ENCODE results near the gene PDIA2.

Gene PDIA2

DNA sequence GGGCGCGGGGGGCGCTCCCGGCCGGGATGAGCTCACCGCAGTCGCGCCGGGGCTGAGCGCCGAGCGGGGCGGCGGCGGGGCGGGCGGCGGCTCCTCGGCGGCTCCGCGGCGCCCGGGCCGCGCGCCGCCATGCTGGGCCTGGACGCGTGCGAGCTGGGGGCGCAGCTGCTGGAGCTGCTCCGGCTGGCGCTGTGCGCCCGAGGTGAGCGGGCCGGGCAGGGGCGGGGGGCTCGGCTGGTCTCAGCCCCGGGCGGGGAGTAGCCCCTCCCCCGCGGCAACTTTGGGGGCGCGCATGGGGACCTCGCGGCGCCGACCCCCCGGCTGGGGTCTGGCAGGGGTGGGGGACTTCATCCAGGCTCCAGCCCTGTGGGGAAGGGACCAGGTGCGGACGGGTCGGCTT is 2.4 kb upstream of the PDIA2 start, which contains the start of gene ARHGDIG:
Gene ARHGDIG (plus strand): TSS at position 40 of the 400 bp plus-strand sequence. CDS start 90 bp downstream, at position 130.
- DNase-seq (ENCODE audit: low read depth in 2 of 2) = no peak

DNA sequence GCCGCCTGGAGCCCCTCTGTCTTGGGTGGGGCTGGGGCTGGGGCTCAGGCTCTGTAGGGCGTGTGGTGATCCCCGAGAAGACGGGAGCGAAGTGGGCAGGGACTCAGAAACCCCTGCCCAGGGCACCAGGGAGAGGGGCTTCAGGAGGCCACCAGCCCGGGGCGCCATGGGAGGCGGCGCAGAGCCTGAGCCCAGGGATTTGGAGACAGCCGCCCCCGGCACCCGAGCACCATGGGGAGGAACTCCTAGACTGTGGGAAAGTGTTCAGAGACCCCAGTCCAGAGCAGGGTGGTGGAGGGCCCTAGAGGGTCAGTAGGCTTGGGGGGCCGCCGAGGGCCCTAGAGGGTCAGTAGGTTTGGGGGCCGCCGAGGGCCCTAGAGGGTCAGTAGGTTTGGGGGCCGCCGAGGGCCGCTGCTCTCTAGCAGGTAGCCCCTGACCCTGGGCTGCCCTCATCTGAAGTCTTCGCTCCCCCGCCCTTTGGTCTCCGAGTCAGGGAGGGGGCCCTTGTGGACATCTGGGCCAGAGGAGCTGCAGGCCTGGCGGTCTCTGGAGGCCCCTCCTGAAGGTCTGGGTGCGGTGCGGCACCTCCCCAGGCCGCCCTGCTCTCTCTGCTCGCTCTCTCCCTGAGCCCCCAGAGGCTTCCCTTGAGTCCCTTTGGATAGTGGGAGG is 1.8 kb upstream of the PDIA2 start:
- no peak for DNase-seq (ENCODE audit: low read depth in 2 of 2)

DNA sequence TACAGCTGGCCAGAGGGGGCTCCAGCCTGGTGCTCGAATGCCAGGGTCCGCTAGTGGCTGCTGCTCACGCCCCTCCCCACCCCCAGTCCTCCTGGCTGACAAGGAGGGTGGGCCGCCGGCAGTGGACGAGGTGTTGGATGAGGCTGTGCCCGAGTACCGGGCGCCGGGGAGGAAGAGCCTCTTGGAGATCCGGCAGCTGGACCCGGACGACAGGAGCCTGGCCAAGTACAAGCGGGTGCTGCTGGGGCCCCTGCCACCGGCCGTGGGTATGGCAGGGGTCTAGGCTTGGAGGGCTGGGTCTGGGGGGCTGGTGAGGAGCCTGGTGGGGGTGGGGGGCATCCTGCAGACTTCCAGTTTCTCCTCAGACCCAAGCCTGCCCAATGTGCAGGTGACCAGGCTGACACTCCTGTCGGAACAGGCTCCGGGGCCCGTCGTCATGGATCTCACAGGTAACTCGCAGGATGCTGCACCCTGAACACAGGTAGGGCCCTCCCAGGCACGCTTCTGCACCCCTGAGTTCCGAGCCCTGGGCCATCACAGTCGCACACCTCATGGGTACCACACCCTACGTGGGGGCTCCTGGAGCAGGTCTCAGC is 1.2 kb upstream of the PDIA2 start:
- no peak for DNase-seq (ENCODE audit: low read depth in 2 of 2)

DNA sequence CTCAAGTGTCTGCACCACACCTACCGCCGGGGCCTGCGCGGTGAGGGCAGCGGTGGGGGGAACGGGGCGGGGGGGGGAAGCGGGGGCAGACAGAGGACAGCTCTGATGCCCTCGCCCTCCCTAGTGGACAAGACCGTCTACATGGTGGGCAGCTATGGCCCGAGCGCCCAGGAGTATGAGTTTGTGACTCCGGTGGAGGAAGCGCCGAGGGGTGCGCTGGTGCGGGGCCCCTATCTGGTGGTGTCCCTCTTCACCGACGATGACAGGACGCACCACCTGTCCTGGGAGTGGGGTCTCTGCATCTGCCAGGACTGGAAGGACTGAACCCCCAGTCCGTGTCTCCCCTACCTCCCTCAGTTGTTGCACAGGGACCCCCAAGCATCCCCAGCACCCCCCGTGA is 473 bp upstream of the PDIA2 start:
- no peak for DNase-seq (ENCODE audit: low read depth in 2 of 2)

DNA sequence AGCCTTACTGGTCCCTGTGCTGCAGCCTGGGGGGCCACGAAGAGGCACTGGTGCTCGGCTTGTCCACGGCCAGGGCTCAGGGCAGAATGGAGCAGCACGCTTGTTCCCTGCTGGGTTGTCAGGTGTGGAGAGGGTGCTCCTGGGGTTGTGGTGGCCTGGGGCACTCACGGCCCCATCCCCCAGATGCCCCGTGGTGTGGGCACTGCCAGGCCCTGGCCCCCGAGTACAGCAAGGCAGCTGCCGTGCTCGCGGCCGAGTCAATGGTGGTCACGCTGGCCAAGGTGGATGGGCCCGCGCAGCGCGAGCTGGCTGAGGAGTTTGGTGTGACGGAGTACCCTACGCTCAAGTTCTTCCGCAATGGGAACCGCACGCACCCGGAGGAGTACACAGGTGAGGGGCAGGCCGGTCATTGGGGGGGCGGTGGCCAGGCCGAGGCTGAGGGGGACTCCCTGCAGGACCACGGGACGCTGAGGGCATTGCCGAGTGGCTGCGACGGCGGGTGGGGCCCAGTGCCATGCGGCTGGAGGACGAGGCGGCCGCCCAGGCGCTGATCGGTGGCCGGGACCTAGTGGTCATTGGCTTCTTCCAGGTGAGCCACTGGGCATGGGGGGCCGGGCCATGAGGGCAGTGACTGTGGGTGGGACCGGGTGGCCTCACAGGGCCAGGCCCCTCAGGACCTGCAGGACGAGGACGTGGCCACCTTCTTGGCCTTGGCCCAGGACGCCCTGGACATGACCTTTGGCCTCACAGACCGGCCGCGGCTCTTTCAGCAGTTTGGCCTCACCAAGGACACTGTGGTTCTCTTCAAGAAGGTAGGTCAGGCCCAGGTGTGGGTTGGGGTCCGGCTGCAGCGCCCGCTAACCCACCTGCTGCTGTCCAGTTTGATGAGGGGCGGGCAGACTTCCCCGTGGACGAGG is 1.5 kb downstream of the PDIA2 start:
- no peak for DNase-seq (ENCODE audit: low read depth in 2 of 2)

DNA sequence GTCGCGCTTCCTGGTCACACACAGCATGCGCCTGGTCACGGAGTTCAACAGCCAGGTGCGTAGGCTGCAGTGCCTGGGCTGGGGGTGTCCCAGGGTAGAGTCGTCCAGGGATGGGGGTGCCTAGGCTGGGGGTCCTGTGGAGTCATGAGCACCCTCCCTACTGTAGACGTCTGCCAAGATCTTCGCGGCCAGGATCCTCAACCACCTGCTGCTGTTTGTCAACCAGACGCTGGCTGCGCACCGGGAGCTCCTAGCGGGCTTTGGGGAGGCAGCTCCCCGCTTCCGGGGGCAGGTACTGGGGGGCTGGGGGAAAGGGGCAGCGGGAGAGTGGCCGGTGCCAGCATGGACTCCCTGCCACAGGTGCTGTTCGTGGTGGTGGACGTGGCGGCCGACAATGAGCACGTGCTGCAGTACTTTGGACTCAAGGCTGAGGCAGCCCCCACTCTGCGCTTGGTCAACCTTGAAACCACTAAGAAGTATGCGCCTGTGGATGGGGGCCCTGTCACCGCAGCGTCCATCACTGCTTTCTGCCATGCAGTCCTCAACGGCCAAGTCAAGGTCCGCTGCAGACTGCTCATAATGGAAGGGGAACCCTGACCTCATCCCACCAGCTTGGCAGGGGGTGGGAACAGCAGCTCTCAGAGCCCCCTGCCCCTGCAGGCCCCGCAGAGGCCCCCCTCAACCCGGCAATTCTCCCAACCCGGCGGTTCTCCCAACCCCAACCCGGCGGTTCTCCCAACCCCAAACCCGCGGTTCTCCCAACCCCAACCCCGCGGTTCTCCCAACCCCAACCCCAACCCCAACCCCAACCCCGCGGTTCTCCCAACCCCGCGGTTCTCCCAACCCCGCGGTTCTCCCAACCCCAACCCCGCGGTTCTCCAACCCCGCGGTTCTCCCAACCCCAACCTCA is 2.4 kb downstream of the PDIA2 start:
- no peak for DNase-seq (ENCODE audit: low read depth in 2 of 2)

DNA sequence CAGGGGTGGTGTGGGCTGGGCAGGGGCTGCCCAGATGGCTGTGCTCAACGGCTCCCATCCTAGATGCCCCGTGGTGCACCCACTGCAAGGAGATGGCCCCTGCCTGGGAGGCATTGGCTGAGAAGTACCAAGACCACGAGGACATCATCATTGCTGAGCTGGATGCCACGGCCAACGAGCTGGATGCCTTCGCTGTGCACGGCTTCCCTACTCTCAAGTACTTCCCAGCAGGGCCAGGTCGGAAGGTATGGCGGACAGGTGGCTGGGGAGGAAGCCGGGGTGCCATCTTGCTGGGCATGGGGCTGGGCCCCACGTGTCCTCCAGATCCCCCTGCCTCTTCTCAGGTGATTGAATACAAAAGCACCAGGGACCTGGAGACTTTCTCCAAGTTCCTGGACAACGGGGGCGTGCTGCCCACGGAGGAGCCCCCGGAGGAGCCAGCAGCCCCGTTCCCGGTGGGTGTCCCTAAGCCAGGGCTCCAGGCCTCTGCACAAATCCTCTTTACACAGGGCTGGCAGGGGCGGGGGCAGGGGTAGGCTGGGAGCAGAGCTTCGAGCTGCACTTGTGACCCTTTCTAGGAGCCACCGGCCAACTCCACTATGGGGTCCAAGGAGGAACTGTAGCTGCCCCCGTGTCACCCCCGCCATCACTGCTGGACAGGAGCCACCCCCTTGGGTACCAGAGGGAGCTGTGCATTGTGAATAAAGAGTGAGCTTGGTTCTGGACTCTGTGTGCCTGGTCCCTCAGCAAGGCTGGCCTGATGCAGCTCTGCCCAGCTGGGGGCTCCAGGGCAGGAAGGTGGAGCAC is 3.7 kb downstream of the PDIA2 start:
- DNase-seq (ENCODE audit: low read depth in 2 of 2) = no peak

DNA sequence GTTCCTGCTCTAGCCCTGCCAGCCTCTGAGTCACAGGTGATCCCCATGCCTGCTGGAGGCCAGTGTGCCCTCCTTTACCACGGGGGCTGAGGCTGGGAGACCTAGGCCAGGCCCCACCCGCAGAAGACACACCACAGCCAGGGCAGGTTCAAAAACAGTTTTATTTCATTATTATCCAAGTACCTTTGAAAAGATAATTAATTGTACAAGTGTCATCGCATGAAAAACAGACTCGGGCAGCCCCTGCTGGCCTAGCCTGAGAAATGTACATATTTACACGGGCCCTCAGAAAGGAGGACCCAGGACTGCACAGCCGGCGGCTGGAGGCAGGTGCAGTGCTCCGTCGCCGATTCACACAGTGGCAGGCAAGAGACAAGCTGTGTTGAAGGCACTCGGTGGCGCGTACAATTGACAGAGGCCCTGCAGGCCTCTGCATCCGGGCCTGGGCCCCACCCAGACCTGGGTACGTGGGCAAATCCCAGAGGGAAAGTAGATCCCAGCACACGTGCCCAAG is 4.4 kb downstream of the PDIA2 start:
- DNase-seq (ENCODE audit: low read depth in 2 of 2) = no peak

DNA sequence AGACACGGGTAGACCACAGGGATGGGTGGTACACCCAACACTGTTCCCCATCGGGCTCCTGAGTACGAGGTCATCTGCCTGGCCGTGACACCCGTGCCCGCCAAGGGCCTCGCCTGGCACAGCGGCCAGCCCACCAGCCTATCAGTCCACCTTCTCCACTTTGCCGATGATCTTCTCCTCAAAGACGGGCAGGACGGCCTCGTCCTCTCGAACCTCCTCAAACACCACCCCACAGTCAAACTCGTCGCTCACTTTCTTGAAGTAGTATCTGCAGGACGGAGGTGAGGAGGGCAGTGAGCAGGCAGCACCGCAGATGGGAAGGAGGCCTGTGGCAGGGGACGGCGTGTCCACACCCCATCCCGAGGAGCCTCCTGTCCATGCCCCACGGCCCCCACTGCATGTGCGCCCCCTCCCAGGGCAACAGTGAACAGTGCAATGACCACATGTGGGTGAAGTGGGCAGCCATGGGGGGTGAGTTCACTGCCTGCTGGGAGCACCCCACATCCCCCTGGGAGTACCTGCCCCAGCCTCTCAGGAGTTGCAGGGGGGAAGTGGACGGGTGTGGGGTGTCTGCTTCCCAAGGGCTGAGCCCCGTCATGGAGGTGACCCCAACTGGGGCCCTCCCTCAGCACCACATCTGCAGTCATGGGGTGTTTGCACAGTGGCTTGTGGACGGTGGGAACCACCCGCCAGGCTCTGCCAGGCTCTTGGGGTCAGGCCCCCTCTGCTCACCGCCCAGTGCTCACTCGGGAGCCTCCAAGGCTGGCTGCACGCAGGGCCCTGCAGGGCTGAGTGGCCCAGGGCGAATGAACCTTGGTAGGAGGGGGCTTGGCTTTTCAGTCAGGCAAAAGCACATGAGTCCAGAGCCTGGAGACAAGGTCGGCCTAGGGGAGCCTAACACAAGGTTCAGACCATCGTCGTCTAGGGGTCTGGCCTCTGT is 5.3 kb downstream of the PDIA2 start:
- no peak for DNase-seq (ENCODE audit: low read depth in 2 of 2)

DNA sequence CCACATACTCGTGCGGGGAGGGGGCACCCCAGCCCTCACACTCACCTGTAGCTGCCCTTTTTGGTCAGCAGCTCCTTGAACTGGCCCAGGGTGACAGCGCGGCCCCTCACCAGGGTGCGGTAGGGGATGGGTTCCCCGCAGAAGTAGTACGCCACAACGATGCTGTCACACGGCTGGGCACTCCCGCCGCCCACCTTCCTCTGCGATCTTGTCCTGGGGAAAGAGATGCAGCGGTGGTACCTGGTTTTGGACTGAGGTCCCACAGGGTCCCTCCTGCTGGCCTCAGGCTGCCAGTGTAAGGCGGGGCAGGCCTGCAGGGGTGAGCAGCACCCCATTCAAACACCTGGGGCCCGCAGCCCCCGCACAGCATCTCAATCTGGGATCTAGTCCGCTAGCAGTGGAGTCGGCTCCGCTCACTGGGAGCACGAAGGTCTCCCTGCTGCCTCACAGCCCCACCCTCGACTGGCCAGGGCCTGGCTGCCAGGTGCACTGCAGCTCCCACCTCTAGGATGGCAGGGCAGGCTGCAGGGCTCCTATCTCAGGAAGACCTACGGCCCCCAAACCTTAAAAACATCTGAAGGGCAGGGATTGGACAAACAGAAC is 6.5 kb downstream of the PDIA2 start:
- no peak for DNase-seq (ENCODE audit: low read depth in 2 of 2)

DNA sequence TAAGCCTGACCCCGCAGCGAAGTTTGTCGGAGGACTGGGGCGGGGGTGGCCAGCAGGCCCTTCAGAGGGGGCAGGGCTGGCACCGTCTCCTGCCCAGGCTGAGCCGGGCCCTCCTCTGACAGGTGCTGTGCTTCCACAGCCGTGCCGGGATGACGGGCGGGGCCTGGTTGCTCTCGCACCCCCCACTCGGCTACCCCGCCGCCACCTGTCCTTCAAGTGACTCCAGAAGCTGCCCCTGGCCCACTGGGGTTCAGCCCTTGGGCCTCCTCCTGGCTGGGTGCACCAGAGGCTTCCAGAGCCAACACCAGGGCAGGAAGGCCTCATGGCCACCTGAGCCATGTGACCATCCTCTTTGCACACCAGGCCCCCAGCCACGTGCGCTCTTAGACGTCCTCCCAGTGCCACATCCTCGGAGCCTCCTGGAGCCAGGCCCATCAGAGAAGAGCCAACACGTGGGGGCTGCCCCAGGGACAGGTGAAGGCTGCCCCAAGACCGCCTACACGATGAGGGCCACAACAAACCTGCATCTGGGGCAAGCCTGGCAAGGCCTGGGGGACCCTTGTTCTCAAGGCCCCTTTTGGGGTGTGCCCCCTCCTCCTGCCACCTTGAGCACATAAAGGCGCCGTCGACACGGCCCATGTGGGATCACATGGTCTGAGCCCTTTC is 7.2 kb downstream of the PDIA2 start:
- no peak for DNase-seq (ENCODE audit: low read depth in 2 of 2)

DNA sequence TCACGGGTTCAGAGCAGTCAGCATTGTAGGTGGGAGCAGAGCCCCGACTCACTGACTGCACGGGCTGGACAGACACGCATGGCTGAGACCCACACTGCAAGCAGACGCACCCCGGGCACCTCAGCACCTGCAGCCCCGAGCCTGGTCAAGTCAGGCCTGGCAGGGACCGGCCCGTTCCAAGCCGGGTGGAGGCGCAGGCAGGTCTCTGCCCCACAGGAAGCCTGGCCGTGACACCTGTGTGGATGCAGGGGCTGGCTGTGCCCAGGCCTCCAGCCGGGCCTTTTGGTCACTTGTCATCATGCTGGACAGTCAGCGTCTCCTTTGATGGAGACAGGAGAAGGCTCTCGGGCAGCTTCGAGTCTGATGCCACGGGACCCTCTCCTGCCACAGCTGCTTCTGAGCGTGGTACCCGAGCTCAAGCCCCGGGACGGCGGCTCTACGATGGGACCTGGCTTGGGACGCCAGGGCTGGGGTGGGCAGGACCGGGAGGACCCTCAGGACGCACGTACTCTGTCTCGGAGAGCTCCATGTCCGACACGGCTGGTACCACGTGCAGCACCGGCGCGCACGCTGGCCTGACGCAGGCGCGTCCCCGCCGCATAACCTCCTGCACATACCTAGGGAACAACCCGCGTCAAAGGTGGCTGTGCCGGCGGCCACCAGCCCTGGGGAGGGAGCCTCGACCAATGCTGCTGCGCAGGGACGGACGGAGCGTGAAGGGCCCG is 7.9 kb downstream of the PDIA2 start:
- DNase-seq (ENCODE audit: low read depth in 2 of 2) = no peak

DNA sequence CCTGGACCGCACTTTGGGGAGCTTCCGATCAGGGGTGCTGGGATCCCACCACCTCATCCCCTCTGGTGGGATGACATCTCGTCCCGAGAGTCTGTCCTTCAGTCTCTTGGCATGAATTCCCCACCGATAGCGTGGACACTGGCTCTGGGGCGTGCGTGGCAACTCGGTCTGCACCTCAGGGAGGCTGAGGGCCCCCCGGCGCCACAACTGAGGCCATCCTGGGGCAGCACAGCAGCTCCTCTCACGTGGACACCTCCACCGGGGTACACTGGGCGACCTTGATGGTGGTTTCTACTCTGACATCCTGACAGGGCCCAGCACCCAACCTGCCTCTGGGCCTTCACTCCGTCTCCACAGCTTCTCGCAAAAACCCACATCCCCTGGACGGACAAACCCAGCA is 8.6 kb downstream of the PDIA2 start:
- no peak for DNase-seq (ENCODE audit: low read depth in 2 of 2)

DNA sequence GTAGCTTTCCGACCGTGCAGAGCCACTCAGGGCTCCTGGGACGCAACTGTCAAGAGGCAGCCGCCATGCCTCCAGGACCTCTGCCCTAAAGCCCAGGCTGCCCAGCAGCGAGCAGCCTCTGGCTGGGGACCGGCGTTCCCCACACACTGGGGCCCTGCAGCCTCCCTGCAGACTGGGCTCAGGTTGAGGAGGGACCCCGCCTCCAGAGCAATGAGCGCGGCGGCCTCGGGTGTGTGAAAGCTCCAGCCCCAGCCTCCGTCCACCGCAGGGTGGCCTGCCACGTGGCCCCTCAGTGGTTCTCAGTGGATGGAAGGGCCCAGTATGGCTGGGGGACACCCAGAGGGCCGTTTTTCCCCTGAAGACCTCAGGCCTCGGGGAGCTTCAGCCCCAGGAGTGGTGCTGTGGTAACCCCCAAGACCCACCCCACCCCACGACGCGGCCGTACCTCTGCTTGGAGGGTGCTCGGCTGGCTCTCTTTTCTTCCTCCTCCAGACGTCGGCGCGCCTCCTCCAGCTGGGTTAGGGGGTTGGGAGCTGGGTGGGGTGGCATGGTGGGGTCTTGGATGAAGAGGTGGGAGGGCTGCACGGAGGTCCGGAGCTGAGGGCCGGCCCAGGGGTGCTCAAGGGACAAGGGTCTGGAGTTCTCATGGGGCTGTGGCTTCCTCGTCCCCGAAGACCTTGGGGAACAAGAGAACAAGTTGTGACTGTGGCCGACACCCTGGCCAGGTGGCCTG is 10.2 kb downstream of the PDIA2 start:
- no peak for DNase-seq (ENCODE audit: low read depth in 2 of 2)

DNA sequence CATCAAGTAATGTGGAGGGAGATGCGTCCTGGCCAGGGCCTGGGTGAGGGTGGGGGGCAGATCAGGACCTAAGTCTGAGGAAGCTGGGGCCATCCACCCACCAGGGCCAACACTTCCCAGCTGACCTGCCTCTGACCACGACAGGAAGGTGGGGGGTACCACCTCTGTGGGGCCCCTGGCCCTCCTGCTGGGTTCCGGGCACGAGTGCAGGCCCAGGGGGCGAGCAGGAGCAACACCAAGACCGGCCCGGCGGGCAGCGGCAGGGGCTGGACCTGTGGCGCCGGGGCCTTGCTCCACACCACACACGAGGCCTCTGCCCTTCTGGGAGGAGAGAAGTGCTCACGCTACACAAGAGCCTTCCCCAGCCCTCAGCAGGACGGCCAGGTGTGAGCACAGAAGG is 13.3 kb downstream of the PDIA2 start:
- DNase-seq (ENCODE audit: low read depth in 2 of 2) = no peak

DNA sequence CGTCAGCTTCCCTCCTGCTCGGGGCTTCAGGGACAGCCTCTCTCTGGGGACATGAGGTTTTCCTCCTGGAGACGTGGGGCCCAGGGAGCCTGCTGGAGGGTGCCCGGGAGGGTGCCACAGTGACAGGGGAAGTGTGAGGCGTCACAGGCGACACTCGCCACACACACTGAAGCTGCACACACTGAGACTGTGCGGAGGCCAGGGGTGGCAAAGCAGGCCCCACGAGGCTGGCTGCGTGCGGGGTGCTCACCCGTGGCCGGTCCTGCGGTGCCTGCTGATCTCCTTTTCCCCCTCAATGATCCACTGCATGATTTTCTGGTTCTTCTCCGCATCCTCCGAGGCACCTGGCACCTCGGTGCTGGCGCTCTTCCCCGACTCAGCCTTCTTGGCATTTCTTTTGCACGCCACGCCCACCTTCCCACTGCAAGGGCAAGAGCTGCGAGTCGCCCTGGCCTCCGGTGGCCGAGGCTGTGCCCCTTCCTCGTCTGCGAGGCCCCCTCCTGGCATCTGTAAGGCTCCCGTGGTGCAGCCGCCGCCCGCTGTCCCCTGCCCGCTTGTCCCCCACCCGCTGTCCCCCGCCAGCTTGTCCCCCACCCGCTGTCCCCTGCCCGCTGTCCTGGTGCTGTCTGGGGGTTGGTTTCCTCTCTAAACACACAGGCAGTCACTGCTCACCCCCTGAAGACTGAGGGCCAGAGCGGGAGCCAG is 14.0 kb downstream of the PDIA2 start:
- no peak for DNase-seq (ENCODE audit: low read depth in 2 of 2)
